Upper lobe of left lung (tissue), 4 donors: ENCODE measurements around the gene RGS18.

Experiments used
- EP300 ChIP-seq, 4 donors: sonication (generic); formaldehyde crosslinking; IDR thresholded peaks; one replicate each; pipeline ENCODE4 v1.5.1; 2017; ENCODE audit warnings: antibody characterized with exemption in 4 of 4, control low read depth in 2 of 4
- POLR2A ChIP-seq, 4 donors: fragments of 450-650 bp; IDR thresholded peaks; one replicate each; pipeline ENCODE4 v1.5.1; 2016 to 2017; ENCODE audit warnings: antibody characterized with exemption in 4 of 4, mild to moderate bottlenecking in 2 of 4
- TF ChIP-seq, protein P1 (sequence below), 6 experiments: fragments of 450-650 bp in 4 of 6; fragments of 200-600 bp in 2 of 6; sonication (generic) in 2 of 6; IDR thresholded peaks; one replicate each; pipeline ENCODE4 v1.5.1; 2016 to 2019; ENCODE audit warnings: antibody characterized with exemption in 6 of 6

DNA sequence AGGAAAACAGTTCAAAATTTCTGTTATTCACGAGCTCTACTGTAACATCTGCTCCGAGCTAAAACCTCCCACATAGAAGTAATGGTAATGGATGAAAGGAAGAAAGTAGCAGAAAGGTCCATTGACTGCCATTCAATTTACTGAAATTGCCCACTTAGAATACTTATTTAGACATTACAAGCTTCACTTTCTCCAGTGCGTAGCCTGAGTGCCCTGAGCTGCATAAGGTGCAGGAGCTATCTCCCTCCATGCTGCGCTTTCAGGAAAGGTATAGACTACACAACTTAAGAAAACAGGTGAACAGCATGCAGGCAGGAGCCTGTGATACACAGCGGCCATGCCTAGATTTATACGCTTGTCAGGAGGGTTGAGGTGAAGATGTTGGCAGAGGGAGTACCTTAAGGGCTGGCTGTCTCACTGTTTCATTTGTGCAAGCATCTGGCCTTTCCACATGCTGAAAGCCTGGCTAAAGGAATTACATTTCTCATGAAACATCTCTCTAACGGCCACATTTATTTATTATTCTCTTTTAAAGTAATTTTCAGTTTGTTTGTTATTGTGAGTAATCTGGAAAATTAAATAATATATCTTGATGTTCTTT lies 74.7 kb downstream of the RGS18 start:
- TF ChIP-seq, protein P1, sequence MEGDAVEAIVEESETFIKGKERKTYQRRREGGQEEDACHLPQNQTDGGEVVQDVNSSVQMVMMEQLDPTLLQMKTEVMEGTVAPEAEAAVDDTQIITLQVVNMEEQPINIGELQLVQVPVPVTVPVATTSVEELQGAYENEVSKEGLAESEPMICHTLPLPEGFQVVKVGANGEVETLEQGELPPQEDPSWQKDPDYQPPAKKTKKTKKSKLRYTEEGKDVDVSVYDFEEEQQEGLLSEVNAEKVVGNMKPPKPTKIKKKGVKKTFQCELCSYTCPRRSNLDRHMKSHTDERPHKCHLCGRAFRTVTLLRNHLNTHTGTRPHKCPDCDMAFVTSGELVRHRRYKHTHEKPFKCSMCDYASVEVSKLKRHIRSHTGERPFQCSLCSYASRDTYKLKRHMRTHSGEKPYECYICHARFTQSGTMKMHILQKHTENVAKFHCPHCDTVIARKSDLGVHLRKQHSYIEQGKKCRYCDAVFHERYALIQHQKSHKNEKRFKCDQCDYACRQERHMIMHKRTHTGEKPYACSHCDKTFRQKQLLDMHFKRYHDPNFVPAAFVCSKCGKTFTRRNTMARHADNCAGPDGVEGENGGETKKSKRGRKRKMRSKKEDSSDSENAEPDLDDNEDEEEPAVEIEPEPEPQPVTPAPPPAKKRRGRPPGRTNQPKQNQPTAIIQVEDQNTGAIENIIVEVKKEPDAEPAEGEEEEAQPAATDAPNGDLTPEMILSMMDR (IDR thresholded peaks at IDR 0.05) = no peak
- TF ChIP-seq POLR2A (IDR thresholded peaks at IDR 0.05) (no peak), EP300 (IDR thresholded peaks at IDR 0.05) (no peak)
